Measurements from ENCODE around the gene CELA3A.

The CELA3A gene, protein sequence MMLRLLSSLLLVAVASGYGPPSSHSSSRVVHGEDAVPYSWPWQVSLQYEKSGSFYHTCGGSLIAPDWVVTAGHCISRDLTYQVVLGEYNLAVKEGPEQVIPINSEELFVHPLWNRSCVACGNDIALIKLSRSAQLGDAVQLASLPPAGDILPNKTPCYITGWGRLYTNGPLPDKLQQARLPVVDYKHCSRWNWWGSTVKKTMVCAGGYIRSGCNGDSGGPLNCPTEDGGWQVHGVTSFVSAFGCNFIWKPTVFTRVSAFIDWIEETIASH

DNA sequence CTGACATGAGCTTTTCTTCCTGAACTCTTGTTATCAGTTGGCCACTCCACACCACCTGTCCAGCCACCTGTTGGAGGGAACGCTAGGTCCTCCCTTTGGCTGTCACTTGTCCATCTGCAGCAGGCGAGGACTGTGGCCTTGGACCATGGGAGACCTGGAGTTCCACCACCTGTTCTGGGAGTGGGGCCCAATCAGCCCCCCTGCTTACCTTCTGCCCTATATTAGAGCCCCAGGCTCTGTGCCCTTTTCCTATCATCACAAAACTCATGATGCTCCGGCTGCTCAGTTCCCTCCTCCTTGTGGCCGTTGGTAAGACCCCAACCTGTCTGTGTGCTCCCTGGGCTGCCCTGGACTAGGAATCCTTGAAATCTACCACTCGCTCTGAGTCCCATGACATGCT, at the start of gene CELA3A:
Gene CELA3A (plus strand): TSS at position 249 of the 400 bp plus-strand sequence. CDS start 18 bp downstream, at position 267.
- TF ChIP-seq, protein P1, sequence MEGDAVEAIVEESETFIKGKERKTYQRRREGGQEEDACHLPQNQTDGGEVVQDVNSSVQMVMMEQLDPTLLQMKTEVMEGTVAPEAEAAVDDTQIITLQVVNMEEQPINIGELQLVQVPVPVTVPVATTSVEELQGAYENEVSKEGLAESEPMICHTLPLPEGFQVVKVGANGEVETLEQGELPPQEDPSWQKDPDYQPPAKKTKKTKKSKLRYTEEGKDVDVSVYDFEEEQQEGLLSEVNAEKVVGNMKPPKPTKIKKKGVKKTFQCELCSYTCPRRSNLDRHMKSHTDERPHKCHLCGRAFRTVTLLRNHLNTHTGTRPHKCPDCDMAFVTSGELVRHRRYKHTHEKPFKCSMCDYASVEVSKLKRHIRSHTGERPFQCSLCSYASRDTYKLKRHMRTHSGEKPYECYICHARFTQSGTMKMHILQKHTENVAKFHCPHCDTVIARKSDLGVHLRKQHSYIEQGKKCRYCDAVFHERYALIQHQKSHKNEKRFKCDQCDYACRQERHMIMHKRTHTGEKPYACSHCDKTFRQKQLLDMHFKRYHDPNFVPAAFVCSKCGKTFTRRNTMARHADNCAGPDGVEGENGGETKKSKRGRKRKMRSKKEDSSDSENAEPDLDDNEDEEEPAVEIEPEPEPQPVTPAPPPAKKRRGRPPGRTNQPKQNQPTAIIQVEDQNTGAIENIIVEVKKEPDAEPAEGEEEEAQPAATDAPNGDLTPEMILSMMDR (IDR thresholded peaks at IDR 0.05; ENCODE audit: insufficient read depth, missing control alignments), result no peak
- DNase-seq (ENCODE audit: insufficient read length, low spot score) (no peak), FAIRE-seq (no peak)

DNA sequence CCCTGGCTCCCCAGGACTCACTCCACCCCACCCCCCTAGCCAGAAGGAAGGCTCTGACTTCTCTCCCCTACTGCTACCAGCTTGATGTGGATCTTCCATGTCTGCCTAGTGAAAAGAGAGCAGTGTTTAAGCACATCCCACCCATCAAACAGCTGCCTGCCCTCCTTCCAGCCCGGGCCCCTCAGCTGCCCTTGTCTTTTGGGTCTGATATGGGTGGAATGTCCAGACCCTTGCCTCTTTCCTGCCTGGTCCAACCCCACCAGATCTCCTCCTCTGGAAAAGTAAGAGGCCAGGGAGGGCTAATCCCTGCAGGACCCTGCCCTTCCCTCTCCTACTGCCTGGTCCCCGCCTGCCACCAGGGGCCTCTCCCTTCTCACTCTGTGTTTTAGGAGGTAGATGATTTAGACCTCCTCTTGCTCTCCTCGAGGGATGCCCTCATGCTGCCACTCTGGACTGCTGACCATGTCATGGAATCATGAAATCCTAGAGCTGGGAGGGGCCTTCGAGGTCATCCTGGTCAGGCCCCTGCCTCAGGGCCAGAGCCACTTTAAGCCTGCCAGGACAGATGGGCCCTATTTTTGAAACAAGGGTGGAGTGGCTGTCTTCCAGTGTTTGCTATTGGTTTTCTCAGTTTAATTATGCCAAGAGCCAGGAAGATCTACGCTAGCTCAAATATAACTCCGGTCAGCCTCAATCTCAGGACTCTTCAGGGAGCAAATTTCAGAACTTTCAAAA, 48.5 kb upstream of the CELA3A start:
- TF ChIP-seq, protein P1 (IDR thresholded peaks at IDR 0.05; ENCODE audit: insufficient read depth, missing control alignments), result no peak
- FAIRE-seq (no peak), DNase-seq (ENCODE audit: insufficient read length, low spot score) (no peak)

DNA sequence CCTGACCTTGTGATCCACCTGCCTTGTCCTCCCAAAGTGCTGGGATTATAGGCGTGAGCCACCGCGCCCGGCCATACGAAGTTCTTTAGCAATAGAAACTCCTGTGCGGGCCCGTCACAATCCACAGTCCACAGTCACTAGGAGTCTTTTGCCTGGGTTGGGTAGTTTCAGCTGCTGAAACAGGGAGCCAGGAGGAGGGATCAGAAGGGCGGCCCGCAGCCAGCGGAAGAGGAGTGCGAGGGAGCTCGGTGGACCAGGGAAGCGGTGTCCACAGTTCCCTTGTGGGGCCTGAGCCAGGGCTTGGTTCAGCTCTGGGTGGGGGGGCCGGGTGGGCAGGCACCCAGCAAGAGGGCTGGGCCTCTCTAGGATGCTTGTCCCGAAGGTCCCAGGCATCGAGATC, 46.4 kb upstream of the CELA3A start:
- FAIRE-seq, result no peak
- TF ChIP-seq, protein P1 (IDR thresholded peaks at IDR 0.05; ENCODE audit: insufficient read depth, missing control alignments), result no peak
- no peak for DNase-seq (ENCODE audit: insufficient read length, low spot score)

DNA sequence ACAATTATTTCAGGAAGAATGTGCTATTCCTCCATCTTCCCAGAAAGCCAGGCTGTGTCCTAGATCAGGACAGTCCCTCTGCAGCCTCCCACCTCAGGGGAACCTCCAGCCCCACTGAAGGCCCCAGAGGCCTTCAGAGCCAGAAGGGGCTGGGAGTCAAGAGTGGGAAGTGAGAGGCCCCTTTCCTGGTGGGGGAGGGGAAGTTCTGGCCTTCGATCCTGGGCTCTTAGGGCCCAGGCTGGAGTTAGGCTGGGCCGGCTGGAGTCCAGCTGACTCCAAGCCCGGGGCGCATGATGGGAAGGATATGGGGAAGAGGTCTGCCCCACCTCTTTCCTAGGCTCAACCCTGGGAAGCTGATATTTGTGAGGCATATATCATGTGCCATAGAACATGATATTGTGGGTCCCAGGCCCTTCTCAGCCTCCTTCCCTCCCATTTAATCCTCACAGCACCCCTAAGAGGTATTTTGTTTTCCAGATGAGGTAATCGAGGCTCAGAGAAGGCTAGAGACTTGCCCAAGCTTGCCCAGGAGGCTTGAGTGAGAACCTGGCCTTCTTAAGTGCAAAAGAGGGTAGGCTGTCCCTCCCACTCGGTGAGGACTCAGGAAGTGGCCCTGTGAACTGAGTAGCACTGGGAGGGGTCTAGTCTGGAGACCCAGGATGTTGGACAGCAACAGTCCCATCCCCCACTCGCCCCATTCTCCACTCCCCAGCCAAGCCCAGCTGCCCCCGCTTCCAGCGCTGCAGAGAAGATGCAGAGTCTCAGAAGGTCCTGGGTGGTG, 45.8 kb upstream of the CELA3A start:
- TF ChIP-seq, protein P1 (IDR thresholded peaks at IDR 0.05; ENCODE audit: insufficient read depth, missing control alignments), result no peak
- DNase-seq (ENCODE audit: insufficient read length, low spot score), result no peak
- FAIRE-seq, result no peak

DNA sequence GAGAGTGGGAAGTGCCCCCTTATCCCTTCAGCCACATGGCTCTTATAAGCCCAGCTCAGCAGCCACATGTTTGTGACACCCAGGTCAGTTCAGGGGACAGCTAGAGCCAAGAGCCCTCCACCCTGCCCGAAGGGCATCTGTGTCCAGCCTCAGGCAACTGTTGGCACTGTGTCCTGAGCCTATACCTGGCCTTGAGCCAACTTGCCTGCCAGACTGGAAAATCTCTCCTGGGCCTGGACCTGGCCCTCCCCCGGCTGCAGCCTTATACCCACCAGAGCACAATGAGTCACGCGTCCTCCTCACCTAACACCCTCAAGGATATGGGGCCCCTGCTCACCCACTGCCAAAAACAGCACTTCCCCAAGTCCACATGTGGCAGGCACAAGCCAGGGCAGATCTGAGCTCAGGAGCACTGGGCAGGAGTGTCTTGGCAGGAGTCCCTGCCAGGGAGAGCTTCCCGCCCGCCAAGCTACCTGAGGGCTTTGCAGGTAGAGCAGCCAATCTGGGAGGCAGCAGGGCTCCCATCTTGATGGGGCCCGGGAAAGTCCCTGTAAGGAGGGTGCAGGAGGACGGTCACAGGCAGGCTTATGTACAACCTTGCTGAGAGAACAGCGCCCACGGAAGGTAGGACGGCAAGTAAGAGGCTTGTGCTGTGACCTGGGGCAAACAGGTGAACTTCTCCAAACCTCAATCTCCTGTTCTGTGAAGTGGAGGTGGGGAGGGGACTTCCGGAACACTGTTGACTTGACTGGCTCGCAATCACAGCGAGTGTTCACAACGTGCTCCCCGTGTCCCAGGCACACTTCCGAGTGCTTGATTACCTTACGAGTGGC, 44.5 kb upstream of the CELA3A start:
- DNase-seq (ENCODE audit: insufficient read length, low spot score) (no peak), FAIRE-seq (no peak)
- TF ChIP-seq, protein P1 (IDR thresholded peaks at IDR 0.05; ENCODE audit: insufficient read depth, missing control alignments), result no peak

DNA sequence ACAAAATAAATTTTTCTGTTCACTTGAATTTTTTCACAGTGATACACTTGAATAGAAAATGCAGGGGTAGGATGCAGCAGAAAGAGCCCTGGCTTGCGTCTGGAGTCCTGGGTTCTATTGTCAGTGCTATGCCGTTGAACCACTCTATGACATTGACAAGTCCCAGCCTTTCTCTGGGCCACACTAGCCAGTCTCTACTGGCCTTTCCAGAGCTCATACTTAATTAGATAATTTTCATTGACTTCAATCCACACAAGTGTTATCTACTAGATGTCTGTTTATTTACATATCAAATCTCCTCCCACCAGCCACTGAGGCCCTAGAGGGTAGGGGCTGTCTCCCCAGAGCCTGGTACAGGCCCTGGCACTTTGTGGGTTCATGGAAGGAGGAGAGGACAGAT, 40.1 kb upstream of the CELA3A start:
- TF ChIP-seq, protein P1 (IDR thresholded peaks at IDR 0.05; ENCODE audit: insufficient read depth, missing control alignments), result no peak
- DNase-seq (ENCODE audit: insufficient read length, low spot score), result no peak
- no peak for FAIRE-seq
